ENCODE results near the gene MARCHF2.
A peak's percentile ranks its signal among the peaks of the same experiment; 100 is the strongest.

GRCh38 chr19:8412783-8413628 is at the start of gene MARCHF2:
- TF ChIP-seq, protein P1, sequence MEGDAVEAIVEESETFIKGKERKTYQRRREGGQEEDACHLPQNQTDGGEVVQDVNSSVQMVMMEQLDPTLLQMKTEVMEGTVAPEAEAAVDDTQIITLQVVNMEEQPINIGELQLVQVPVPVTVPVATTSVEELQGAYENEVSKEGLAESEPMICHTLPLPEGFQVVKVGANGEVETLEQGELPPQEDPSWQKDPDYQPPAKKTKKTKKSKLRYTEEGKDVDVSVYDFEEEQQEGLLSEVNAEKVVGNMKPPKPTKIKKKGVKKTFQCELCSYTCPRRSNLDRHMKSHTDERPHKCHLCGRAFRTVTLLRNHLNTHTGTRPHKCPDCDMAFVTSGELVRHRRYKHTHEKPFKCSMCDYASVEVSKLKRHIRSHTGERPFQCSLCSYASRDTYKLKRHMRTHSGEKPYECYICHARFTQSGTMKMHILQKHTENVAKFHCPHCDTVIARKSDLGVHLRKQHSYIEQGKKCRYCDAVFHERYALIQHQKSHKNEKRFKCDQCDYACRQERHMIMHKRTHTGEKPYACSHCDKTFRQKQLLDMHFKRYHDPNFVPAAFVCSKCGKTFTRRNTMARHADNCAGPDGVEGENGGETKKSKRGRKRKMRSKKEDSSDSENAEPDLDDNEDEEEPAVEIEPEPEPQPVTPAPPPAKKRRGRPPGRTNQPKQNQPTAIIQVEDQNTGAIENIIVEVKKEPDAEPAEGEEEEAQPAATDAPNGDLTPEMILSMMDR (IDR thresholded peaks at IDR 0.05; ENCODE audit: low read length), result peak; percentile 60
- no peak for TF ChIP-seq EZH2 (IDR thresholded peaks at IDR 0.05; ENCODE audit: borderline replicate concordance, low read length)
